Thyroid gland (tissue), 4 donors: ENCODE measurements around the gene TAPBP. TPM values are rescaled to one million over a fixed set of nuclear protein-coding genes. Genes with fewer than 3 reads are reported as not detected.
A peak's percentile ranks its signal among the peaks of the same experiment; 100 is the strongest.
"Not testable (repeated sequence)": the region's sequence is repeated elsewhere in the genome, so short reads cannot be mapped to it uniquely, and the experiment has no call there.

Experiments used
- DNase-seq, 2 donors: peaks; one replicate each; pipeline ENCODE4 v3.0.0-alpha.2; 2019
- H3K27ac ChIP-seq, 3 donors: fragments of 200-600 bp; sonication (generic); 1 replicate in 2 of 3; 2 replicates in 1 of 3; pipeline ENCODE4 v1.5.1; 2016 to 2019; ENCODE audit warnings: mild to moderate bottlenecking in 1 of 3, moderate library complexity in 1 of 3
- H3K27me3 ChIP-seq: fragments of 200-600 bp; sonication (generic); one replicate; pipeline ENCODE4 v1.5.1; 2019
- H3K36me3 ChIP-seq, 2 donors: fragments of 200-600 bp; sonication (generic); one replicate each; pipeline ENCODE4 v1.5.1; 2016 to 2019
- H3K4me1 ChIP-seq, 2 donors: fragments of 200-600 bp; sonication (generic); one replicate each; pipeline ENCODE4 v1.5.1; 2017 to 2019
- H3K4me3 ChIP-seq, 3 donors: fragments of 200-600 bp; sonication (generic); replicated peaks in 1 of 3; 1 replicate in 2 of 3; 2 replicates in 1 of 3; pipeline ENCODE4 v1.5.1; 2016; ENCODE audit warnings: mild to moderate bottlenecking in 1 of 3
- H3K9me3 ChIP-seq: fragments of 200-600 bp; sonication (generic); one replicate; pipeline ENCODE4 v1.5.1; 2017
- POLR2A ChIP-seq, 2 donors: fragments of 450-650 bp; IDR thresholded peaks; one replicate each; pipeline ENCODE4 v1.6.1; 2017; ENCODE audit warnings: antibody characterized with exemption in 2 of 2, mild to moderate bottlenecking in 2 of 2, moderate library complexity in 1 of 2
- WGBS, 2 donors: methylation state at CpG; one replicate each; pipeline ENCODE4 v1.1.5; 2017; 5-methylcytosine and 5-hydroxymethylcytosine counted together
- intact Hi-C: fragments of 100-400 bp; cut with DNase I; formaldehyde crosslinking; loops from one replicate; pipeline ENCODE4 v1.15.1; 2023
- total RNA-seq, 4 donors: library from RNA; depleted of rRNA; stranded (reverse); fragments of >200 nt; gene quantifications; one replicate each; pipeline ENCODE4 v1.2.3, GENCODE V29; 2016
- TF ChIP-seq, protein P1 (sequence below), 6 experiments: fragments of 200-600 bp in 3 of 6; fragments of 450-650 bp in 3 of 6; sonication (generic) in 3 of 6; IDR thresholded peaks; one replicate each; pipeline ENCODE4 v1.5.1; 2016 to 2019; ENCODE audit warnings: antibody characterized with exemption in 6 of 6, mild to moderate bottlenecking in 2 of 6, inconsistent platforms in 1 of 6, moderate library complexity in 1 of 6

TAPBP gene
- total RNA-seq, 4 donors from 2014 or later, result 86.4 to 151 (median 132) TPM

DNA sequence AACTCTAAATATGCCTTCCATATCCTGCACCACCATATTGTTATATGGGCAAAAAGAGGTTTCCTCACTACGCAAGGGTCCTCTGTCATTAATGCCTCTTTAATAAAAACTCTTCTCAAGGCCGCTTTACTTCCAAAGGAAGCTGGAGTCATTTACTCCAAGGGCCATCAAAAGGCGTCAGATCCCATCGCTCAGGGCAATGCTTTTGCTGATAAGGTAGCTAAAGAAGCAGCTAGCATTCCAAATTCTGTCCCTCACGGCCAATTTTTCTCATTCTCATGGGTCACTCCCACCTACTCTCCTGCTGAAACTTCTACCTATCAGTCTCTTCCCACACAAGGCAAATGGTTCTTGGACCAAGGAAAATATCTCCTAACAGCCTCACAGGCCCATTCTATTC, 33.9 kb upstream of the TAPBP start:
- H3K27ac ChIP-seq, result no peak overlapping the region
- H3K4me3 ChIP-seq, result no peak overlapping the region
- no peaks in the 10 kb centered on the region for H3K36me3 ChIP-seq
- intact Hi-C loops, result no loop called here
- 90 to 93% methylated on average over 5 of the region's 5 CpGs for WGBS, 2 donors
- no peaks in the 10 kb centered on the region for H3K27me3 ChIP-seq
- peaks cover 7 to 16% of the 10 kb centered on the region in 2 donors for H3K4me1 ChIP-seq
- TF ChIP-seq, protein P1, sequence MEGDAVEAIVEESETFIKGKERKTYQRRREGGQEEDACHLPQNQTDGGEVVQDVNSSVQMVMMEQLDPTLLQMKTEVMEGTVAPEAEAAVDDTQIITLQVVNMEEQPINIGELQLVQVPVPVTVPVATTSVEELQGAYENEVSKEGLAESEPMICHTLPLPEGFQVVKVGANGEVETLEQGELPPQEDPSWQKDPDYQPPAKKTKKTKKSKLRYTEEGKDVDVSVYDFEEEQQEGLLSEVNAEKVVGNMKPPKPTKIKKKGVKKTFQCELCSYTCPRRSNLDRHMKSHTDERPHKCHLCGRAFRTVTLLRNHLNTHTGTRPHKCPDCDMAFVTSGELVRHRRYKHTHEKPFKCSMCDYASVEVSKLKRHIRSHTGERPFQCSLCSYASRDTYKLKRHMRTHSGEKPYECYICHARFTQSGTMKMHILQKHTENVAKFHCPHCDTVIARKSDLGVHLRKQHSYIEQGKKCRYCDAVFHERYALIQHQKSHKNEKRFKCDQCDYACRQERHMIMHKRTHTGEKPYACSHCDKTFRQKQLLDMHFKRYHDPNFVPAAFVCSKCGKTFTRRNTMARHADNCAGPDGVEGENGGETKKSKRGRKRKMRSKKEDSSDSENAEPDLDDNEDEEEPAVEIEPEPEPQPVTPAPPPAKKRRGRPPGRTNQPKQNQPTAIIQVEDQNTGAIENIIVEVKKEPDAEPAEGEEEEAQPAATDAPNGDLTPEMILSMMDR (IDR thresholded peaks at IDR 0.05), result no peak
- no peaks in the 10 kb centered on the region for H3K9me3 ChIP-seq
- no peak for DNase-seq

DNA sequence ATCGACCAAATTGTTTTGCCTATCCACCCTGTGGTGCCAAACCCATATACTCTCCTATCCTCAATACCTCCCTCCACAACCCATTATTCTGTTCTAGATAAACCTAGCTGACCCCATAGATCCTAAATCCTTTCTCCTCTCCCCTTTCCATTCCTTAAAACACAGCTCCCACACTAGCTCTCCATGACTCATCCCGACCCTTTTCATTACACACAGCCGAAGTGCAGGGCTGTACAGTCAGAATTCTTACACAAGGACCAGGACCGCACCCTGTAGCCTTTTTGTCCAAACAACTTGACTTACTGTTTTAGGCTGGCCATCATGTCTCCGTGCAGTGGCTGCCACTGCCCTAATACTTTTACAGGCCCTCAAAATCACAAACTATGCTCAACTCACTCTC, 33.1 kb upstream of the TAPBP start:
- intact Hi-C loops, H3K27me3 ChIP-seq, H3K9me3 ChIP-seq, H3K36me3 ChIP-seq, H3K4me3 ChIP-seq, DNase-seq, H3K27ac ChIP-seq: not testable (repeated sequence)
- 92 to 93% methylated on average over 5 of the region's 5 CpGs for WGBS, 2 donors
- peaks cover 7 to 16% of the 10 kb centered on the region in 2 donors for H3K4me1 ChIP-seq

DNA sequence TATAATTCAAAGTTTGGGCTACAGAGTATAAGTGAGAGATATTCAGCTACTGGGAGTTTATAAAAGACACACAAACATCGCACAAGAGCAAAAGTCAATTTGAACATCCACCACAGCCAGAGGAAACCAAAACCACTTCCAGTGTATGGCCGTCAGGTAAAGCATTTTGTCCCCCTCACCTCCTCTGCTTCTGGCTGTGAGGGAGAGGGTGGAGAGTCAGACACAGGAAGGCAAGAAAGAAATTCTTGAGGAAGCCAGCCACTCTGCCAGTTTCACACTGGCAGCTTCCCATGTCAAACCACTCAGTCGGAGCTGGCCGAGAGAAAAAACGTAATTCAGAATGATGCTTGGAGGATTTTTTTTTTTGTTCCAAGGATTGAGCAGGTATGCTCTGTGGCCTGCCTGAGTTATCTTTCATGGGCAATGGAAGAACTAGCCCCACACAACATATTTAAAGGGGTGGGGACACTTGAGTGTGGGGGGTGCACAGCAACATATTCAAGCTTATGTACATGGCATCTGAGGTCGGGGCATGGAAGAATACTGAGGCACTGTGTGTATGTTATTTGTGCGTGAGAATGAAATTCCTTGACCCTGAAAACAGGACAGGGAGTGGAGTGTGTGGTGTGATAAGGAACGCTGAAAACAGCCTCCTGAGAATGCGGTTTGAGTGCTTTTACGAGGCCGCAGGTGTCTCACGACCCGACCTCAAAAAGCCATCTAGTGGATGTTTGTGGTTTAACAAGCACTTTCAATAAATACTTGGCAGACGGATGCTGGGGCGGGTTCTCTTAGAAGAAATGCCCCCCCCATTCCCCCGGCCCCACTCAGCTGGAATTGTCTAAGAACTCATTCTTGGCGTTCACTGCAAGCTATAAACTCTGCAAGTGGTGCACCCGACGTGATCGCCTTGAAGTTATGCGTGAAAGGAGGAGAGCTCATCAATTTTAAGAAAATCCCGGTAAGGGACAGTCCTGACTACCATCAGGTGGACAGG, 31.1 kb upstream of the TAPBP start:
- intact Hi-C loops, result no loop called here
- Histone ChIP-seq H3K4me3 (no peak overlapping the region), H3K27me3 (no peaks in the 10 kb centered on the region), H3K4me1 (peaks cover 7 to 16% of the 10 kb centered on the region in 2 donors), H3K27ac (peak overlapping the region; percentile 62 to 73 (median 72)), H3K9me3 (no peaks in the 10 kb centered on the region), H3K36me3 (no peaks in the 10 kb centered on the region)
- no peak for TF ChIP-seq POLR2A (IDR thresholded peaks at IDR 0.05)
- TF ChIP-seq, protein P1 (IDR thresholded peaks at IDR 0.05), result peak in 5 of 6 experiments; percentile 20 to 85 (median 72)
- WGBS, 2 donors, result 9 to 15% methylated on average over 21 to 22 of the region's 22 CpGs
- peak; percentile 84 to 90 for DNase-seq

DNA sequence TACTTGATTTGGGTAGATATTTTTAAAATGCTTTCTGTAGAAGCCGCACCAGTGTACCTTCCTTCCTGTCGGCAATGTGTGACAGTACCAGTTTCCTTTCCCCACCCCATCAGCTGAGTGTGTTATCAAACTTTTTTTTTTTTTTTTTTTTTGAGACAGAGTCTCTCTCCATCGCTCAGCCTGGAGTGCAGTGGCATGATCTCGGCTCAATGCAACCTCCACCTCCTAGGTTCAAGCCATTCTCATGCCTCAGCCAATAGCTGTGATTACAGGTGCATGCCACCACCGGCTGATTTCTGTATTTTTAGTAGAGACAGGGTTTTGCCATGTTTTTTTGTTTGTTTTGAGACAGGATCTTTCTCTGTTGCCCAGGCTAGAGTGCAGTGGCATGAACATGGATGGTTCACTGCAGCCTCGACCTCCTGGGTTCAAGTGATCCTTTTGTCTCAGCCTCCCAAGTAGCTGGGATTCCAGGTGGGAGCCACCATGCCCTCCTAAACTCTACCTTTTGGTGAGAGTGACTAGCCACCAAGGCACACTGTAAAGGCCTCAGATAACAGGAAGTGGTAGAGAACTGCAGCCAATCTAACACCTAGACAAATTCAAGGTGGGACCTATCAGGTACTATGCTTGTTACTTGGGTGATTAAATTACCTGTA, 30.2 kb upstream of the TAPBP start:
- no peaks in the 10 kb centered on the region for H3K9me3 ChIP-seq
- H3K4me3 ChIP-seq, result no peak overlapping the region
- no peak for TF ChIP-seq POLR2A (IDR thresholded peaks at IDR 0.05)
- TF ChIP-seq, protein P1 (IDR thresholded peaks at IDR 0.05), result no peak
- DNase-seq, result no peak
- WGBS, 2 donors, result 65 to 82% methylated on average over 6 of the region's 6 CpGs
- intact Hi-C loops, result no loop called here
- no peaks in the 10 kb centered on the region for H3K27me3 ChIP-seq
- peak overlapping the region; percentile 62 to 73 (median 72) for H3K27ac ChIP-seq
- H3K4me1 ChIP-seq, result peaks cover 7 to 16% of the 10 kb centered on the region in 2 donors
- no peaks in the 10 kb centered on the region for H3K36me3 ChIP-seq

DNA sequence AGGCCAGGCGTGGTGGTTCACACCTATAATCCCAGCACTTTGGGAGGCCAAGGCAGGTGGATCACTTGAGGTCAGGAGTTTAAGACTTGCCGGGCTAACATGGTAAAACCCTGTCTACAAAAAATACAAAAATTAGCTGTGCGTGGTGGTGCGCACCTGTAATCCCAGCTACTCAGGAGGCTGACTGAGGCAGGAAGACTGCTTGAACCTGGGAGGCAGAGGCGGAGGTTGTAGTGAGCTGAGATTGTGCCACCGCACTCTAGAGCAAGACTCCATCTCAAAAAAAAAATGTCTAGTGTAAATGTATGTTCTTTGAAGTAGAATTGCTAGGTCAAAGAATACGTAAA, 29.7 kb upstream of the TAPBP start:
- H3K4me3 ChIP-seq, H3K9me3 ChIP-seq, H3K36me3 ChIP-seq, intact Hi-C loops, H3K27me3 ChIP-seq, H3K27ac ChIP-seq, DNase-seq: not testable (repeated sequence)
- peaks cover 7 to 16% of the 10 kb centered on the region in 2 donors for H3K4me1 ChIP-seq
- WGBS, 2 donors, result 89 to 92% methylated on average over 7 of the region's 7 CpGs

DNA sequence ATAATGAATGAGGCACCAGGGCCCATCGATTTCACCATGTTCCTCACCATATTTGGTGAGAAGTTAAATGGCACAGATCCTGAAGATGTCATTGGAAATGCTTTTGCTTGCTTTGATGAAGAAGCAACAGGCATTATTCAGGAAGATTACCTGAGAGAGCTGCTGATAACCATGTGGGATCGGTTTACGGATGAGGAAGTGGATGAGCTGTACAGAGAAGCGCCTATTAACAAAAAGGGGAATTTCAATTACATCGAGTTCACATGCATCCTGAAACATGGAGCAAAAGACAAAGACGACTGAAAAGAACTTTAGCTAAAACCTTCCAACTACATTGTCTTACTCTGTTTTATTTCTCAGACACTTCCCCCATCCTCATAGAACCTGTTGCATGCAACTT, 25.3 kb upstream of the TAPBP start:
- H3K27me3 ChIP-seq, result no peaks in the 10 kb centered on the region
- TF ChIP-seq, protein P1 (IDR thresholded peaks at IDR 0.05), result no peak
- TF ChIP-seq POLR2A (IDR thresholded peaks at IDR 0.05), result no peak

More for the DNA sequence above, 25.3 kb upstream of the TAPBP start:
- H3K4me1 ChIP-seq, result peaks cover under 1 to 1% of the 10 kb centered on the region in 2 donors
- 85 to 89% methylated on average over 6 of the region's 6 CpGs for WGBS, 2 donors
- no peak overlapping the region for H3K27ac ChIP-seq
- no peak overlapping the region for H3K4me3 ChIP-seq
- H3K36me3 ChIP-seq, result no peaks in the 10 kb centered on the region
- intact Hi-C loops, result no loop called here
- H3K9me3 ChIP-seq, result no peaks in the 10 kb centered on the region
- no peak for DNase-seq
